ENCODE data around the gene PDCD10. TPM values are rescaled to one million over a fixed set of nuclear protein-coding genes. Genes with fewer than 3 reads are reported as not detected.

Gene PDCD10
- total and polyA plus RNA-seq, 9 donors: 27.0 to 51.7 (median 35.1) TPM

DNA sequence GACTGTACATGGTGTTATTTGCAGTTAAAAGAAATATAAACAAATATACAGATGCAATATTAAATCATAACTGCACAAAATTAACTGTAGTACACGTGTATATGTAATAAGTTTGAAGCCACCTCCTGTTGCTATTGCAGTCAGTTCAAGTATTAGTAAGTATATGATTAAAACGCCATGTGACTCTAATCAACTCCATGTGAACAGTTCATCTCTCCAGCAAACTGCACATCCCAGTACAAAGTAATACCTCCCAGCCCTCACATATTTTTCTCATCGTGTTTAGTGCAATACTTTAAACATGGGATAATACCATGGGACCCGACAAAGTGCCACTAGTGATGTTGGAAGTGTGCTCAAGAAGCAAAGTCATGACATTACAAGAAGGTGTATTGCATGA, 34.6 kb downstream of the PDCD10 start:
- 91 to 94% (median 92%) methylated on average over 4 of the region's 4 CpGs for WGBS, 3 donors
- intact Hi-C loops (cut with DNase I): no loop called here
- no peak for TF ChIP-seq POLR2A (IDR thresholded peaks at IDR 0.05)
- no peak for TF ChIP-seq EP300 (IDR thresholded peaks at IDR 0.05)
- TF ChIP-seq, protein P1, sequence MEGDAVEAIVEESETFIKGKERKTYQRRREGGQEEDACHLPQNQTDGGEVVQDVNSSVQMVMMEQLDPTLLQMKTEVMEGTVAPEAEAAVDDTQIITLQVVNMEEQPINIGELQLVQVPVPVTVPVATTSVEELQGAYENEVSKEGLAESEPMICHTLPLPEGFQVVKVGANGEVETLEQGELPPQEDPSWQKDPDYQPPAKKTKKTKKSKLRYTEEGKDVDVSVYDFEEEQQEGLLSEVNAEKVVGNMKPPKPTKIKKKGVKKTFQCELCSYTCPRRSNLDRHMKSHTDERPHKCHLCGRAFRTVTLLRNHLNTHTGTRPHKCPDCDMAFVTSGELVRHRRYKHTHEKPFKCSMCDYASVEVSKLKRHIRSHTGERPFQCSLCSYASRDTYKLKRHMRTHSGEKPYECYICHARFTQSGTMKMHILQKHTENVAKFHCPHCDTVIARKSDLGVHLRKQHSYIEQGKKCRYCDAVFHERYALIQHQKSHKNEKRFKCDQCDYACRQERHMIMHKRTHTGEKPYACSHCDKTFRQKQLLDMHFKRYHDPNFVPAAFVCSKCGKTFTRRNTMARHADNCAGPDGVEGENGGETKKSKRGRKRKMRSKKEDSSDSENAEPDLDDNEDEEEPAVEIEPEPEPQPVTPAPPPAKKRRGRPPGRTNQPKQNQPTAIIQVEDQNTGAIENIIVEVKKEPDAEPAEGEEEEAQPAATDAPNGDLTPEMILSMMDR (IDR thresholded peaks at IDR 0.05): no peak

DNA sequence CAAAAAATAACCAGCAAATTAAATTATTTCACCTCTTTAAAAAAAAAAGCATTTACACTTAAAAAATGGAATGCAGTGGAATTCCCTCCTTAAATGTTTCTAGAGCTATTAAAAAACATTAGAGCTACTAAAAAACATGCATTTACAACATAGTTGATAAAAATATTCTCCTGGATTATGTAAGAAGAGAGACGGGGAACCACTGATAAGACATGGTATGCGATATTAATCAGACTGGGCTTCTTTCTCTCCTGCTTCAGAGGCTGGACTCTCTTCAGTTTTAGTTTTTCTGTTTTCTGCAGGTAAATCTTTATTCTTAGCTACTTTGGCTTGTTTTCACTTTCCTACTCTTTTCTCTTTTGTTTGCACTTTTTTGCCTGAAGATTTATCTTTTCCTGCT, 40.6 kb downstream of the PDCD10 start:
- Histone ChIP-seq H3K27me3 (no peaks in the 10 kb centered on the region), H3K36me3 (no peaks in the 10 kb centered on the region), H3K4me3 (no peak overlapping the region), H3K9me3 (no peaks in the 10 kb centered on the region), H3K4me1 (ENCODE audit: insufficient read depth) (no peaks in the 10 kb centered on the region), H3K27ac (no peak overlapping the region)
- WGBS, 3 donors: 79 to 88% (median 81%) methylated on average over 2 of the region's 2 CpGs
- no peak for DNase-seq
- TF ChIP-seq EP300 (IDR thresholded peaks at IDR 0.05): no peak
- TF ChIP-seq, protein P1 (IDR thresholded peaks at IDR 0.05): no peak
- no peak for TF ChIP-seq POLR2A (IDR thresholded peaks at IDR 0.05)
- intact Hi-C loops (cut with DNase I): no loop called here

More for the DNA sequence above, 34.6 kb downstream of the PDCD10 start:
- H3K27me3 ChIP-seq: no peaks in the 10 kb centered on the region
- H3K4me1 ChIP-seq (ENCODE audit: insufficient read depth): no peaks in the 10 kb centered on the region
- no peak overlapping the region for H3K4me3 ChIP-seq
- no peaks in the 10 kb centered on the region for H3K36me3 ChIP-seq
- no peaks in the 10 kb centered on the region for H3K9me3 ChIP-seq
- H3K27ac ChIP-seq: no peak overlapping the region
- DNase-seq: no peak

DNA sequence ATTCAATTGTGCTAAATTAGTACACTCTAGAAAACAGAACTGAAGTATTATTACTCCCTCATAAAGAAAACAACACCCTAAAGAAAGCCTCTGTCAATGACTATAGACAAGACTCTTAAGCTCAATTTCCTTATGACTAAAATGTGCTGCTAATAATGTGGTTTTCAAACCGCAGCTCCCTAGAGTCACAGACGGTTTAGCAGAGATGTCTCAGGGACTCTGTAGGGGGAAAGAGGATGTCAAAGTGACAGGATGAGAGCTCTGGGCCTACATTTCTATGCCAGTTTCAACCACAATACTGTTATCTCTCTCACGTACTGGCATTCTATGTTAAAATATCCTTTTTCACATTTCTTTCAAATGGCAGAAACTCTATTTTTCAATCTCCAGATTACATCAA, 43.3 kb downstream of the PDCD10 start:
- DNase-seq: no peak
- intact Hi-C loops (cut with DNase I): no loop called here
- TF ChIP-seq POLR2A (IDR thresholded peaks at IDR 0.05): no peak
- TF ChIP-seq, protein P1 (IDR thresholded peaks at IDR 0.05): no peak
- no peak for TF ChIP-seq EP300 (IDR thresholded peaks at IDR 0.05)
- H3K36me3 ChIP-seq: no peaks in the 10 kb centered on the region
- no peaks in the 10 kb centered on the region for H3K9me3 ChIP-seq
- no peak overlapping the region for H3K27ac ChIP-seq
- H3K4me3 ChIP-seq: no peak overlapping the region
- H3K27me3 ChIP-seq: no peaks in the 10 kb centered on the region
- H3K4me1 ChIP-seq (ENCODE audit: insufficient read depth): no peaks in the 10 kb centered on the region
- 88 to 96% (median 92%) methylated on average over 3 of the region's 3 CpGs for WGBS, 3 donors

DNA sequence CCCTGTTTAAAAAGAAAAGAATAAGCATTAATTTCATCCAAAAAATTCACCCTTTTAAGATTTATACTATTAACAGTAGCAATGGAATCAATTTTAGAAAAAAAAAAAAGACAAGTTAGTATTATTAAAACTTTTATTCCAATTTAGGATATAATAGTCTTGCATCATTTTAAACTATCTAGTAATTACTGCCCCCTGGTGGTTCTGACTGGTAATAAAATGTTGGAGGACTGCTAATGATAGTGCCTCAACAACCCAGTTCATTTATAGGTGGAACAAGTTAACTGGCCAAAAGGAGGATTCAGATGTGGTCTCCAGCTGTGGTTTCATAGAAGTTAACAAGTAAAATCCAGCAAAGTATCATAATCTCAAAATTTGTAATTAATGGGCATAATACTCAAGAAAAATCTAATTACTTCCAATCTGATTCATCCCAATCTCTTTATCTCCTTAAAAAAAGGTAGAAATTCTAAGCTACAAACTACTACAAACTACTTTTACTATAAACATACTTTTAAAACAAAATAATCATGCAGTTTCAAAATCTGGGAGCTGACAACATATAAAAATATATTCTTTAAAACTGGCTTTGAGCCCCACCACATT, 50.2 kb downstream of the PDCD10 start:
- no peak for TF ChIP-seq EP300 (IDR thresholded peaks at IDR 0.05)
- TF ChIP-seq, protein P1 (IDR thresholded peaks at IDR 0.05): peak; percentile 30 to 41 (median 34)
- no peak overlapping the region for H3K4me3 ChIP-seq
- H3K4me1 ChIP-seq (ENCODE audit: insufficient read depth): no peaks in the 10 kb centered on the region
- H3K27me3 ChIP-seq: no peaks in the 10 kb centered on the region
- H3K27ac ChIP-seq: no peak overlapping the region
- DNase-seq: peak in 2 of 5 donors; percentile 7 to 40
- intact Hi-C loops (cut with DNase I): no loop called here
- H3K9me3 ChIP-seq: no peaks in the 10 kb centered on the region
- H3K36me3 ChIP-seq: no peaks in the 10 kb centered on the region

Measured in ovary (tissue), 9 donors.